WTC11 (cell line): ENCODE measurements around the gene MAMDC2. TPM values are rescaled to one million over a fixed set of nuclear protein-coding genes. Genes with fewer than 3 reads are reported as not detected.
A peak's percentile ranks its signal among the peaks of the same experiment; 100 is the strongest.

ENCODE experiments used
- ATAC-seq: fragments of 200-7000 bp; cut with Tn5 transposase; 2 replicates; pipeline ENCODE4 v1.10.0; 2021; ENCODE audit warnings: mild to moderate bottlenecking, moderate library complexity
- CTCF ChIA-PET: fragments of 300-600 bp; sonication (Branson Sonifier 250); formaldehyde crosslinking; loops from one replicate; lab custom pipeline; 2021; ENCODE audit warnings: antibody characterized with exemption; lab: Charles Lee
- POLR2A ChIA-PET: fragments of 350-600 bp; sonication (Branson Sonifier 250); formaldehyde crosslinking; loops from one replicate; lab custom pipeline; 2021; ENCODE audit warnings: antibody characterized with exemption; lab: Charles Lee
- DNase-seq: peaks from one replicate; pipeline ENCODE4 v3.0.0; 2021; ENCODE audit warnings: low spot score
- H3K27ac Mint-ChIP-seq: 2 replicates; pipeline ENCODE4 v1.8.0; 2021; ENCODE audit warnings: mixed read lengths
- H3K27me3 Mint-ChIP-seq: 2 replicates; pipeline ENCODE4 v1.8.0; 2021; ENCODE audit warnings: low read depth, mild to moderate bottlenecking, moderate library complexity, mixed read lengths
- H3K36me3 Mint-ChIP-seq: 2 replicates; pipeline ENCODE4 v1.8.0; 2021; ENCODE audit warnings: mixed read lengths
- H3K4me1 Mint-ChIP-seq: 2 replicates; pipeline ENCODE4 v1.8.0; 2022; ENCODE audit warnings: mixed read lengths
- H3K4me3 Mint-ChIP-seq: 2 replicates; pipeline ENCODE4 v1.8.0; 2021; ENCODE audit warnings: mild to moderate bottlenecking, moderate library complexity, mixed read lengths
- H3K9me3 Mint-ChIP-seq: 2 replicates; pipeline ENCODE4 v1.8.0; 2021; ENCODE audit warnings: mixed read lengths
- CBFB ChIP-seq: sonication (generic); formaldehyde crosslinking; IDR thresholded peaks from 2 replicates; pipeline ENCODE4 v1.8.1; 2022; ENCODE audit warnings: mild to moderate bottlenecking, low read depth, missing genetic modification reagents
- CREM ChIP-seq: sonication (generic); formaldehyde crosslinking; IDR thresholded peaks from 2 replicates; pipeline ENCODE4 v1.8.1; 2022; ENCODE audit warnings: mild to moderate bottlenecking, missing genetic modification reagents, moderate library complexity
- FOXJ3 ChIP-seq: sonication (generic); formaldehyde crosslinking; IDR thresholded peaks from 2 replicates; pipeline ENCODE4 v1.9.0; 2021; ENCODE audit warnings: missing genetic modification reagents, mild to moderate bottlenecking, borderline replicate concordance
- IRF2 ChIP-seq: sonication (generic); formaldehyde crosslinking; IDR thresholded peaks from 2 replicates; pipeline ENCODE4 v1.8.0; 2022; ENCODE audit warnings: low read depth, missing genetic modification reagents, borderline replicate concordance
- JAZF1 ChIP-seq: fragments of 250-450 bp; sonication (Bioruptor Pico); IDR thresholded peaks from 2 replicates; pipeline ENCODE4 v1.9.0; 2021; ENCODE audit warnings: moderate library complexity, mild to moderate bottlenecking, inconsistent platforms
- MYBL2 ChIP-seq: sonication (generic); formaldehyde crosslinking; IDR thresholded peaks from 2 replicates; pipeline ENCODE4 v1.8.1; 2023; ENCODE audit warnings: mild to moderate bottlenecking, moderate library complexity, missing genetic modification reagents
- OVOL2 ChIP-seq: fragments of 250-450 bp; sonication (Bioruptor Pico); IDR thresholded peaks from 2 replicates; pipeline ENCODE4 v1.9.0; 2021; ENCODE audit warnings: mild to moderate bottlenecking, borderline replicate concordance
- RORB ChIP-seq: fragments of 250-450 bp; sonication (Bioruptor Pico); IDR thresholded peaks from 2 replicates; pipeline ENCODE4 v1.9.0; 2021; ENCODE audit warnings: mild to moderate bottlenecking
- SMAD4 ChIP-seq: sonication (generic); formaldehyde crosslinking; IDR thresholded peaks from 2 replicates; pipeline ENCODE4 v1.8.0; 2022; ENCODE audit warnings: mild to moderate bottlenecking, missing genetic modification reagents
- TCF7 ChIP-seq: sonication (generic); formaldehyde crosslinking; IDR thresholded peaks from 2 replicates; pipeline ENCODE4 v1.8.0; 2022; ENCODE audit warnings: mild to moderate bottlenecking, low read depth, missing genetic modification reagents, moderate library complexity
- ZNF219 ChIP-seq: sonication (generic); formaldehyde crosslinking; IDR thresholded peaks from 2 replicates; pipeline ENCODE4 v1.8.0; 2023; ENCODE audit warnings: missing genetic modification reagents, mild to moderate bottlenecking, borderline replicate concordance
- ZNF232 ChIP-seq: sonication (generic); formaldehyde crosslinking; IDR thresholded peaks from 2 replicates; pipeline ENCODE4 v1.8.0; 2022; ENCODE audit warnings: mild to moderate bottlenecking, missing genetic modification reagents
- ZNF263 ChIP-seq: sonication (generic); formaldehyde crosslinking; IDR thresholded peaks from 2 replicates; pipeline ENCODE4 v1.8.1; 2022; ENCODE audit warnings: low read depth, mild to moderate bottlenecking, moderate library complexity, missing genetic modification reagents
- ZNF396 ChIP-seq: fragments of 250-450 bp; sonication (Bioruptor Pico); IDR thresholded peaks from 2 replicates; pipeline ENCODE4 v1.8.0; 2021; ENCODE audit warnings: mild to moderate bottlenecking, moderate library complexity, borderline replicate concordance
- ZNF423 ChIP-seq: fragments of 250-450 bp; sonication (Bioruptor Pico); IDR thresholded peaks from 2 replicates; pipeline ENCODE4 v2.1.2; 2022; ENCODE audit warnings: mild to moderate bottlenecking, moderate library complexity
- total RNA-seq: library from RNA; stranded (reverse); gene quantifications from 3 replicates; pipeline ENCODE4 v1.2.3, GENCODE V29; 2021
- TF ChIP-seq, protein P1 (sequence below): sonication (generic); formaldehyde crosslinking; conservative IDR thresholded peaks from 2 replicates; pipeline ENCODE4 v1.8.1; 2022; ENCODE audit warnings: mild to moderate bottlenecking, missing genetic modification reagents
- TF ChIP-seq, protein P2 (sequence below): sonication (generic); formaldehyde crosslinking; IDR thresholded peaks from 2 replicates; pipeline ENCODE4 v1.8.1; 2022; ENCODE audit warnings: mild to moderate bottlenecking, moderate library complexity, missing genetic modification reagents
- TF ChIP-seq, protein P3 (sequence below): sonication (generic); formaldehyde crosslinking; IDR thresholded peaks from 2 replicates; pipeline ENCODE4 v1.8.1; 2023; ENCODE audit warnings: mild to moderate bottlenecking, moderate library complexity, missing genetic modification reagents
- TF ChIP-seq, protein P4 (sequence below): sonication (generic); formaldehyde crosslinking; IDR thresholded peaks from 2 replicates; pipeline ENCODE4 v1.8.1; 2023; ENCODE audit warnings: mild to moderate bottlenecking, missing genetic modification reagents, moderate library complexity
- TF ChIP-seq, protein P5 (sequence below): sonication (generic); formaldehyde crosslinking; IDR thresholded peaks from 2 replicates; pipeline ENCODE4 v1.8.0; 2022; ENCODE audit warnings: mild to moderate bottlenecking, missing genetic modification reagents
- TF ChIP-seq, protein P6 (sequence below): sonication (generic); formaldehyde crosslinking; IDR thresholded peaks from 2 replicates; pipeline ENCODE4 v1.8.0; 2022; ENCODE audit warnings: mild to moderate bottlenecking, missing genetic modification reagents
- TF ChIP-seq, protein P7 (sequence below): sonication (generic); formaldehyde crosslinking; IDR thresholded peaks from 2 replicates; pipeline ENCODE4 v1.8.1; 2022; ENCODE audit warnings: low read depth, mild to moderate bottlenecking, moderate library complexity, missing genetic modification reagents, borderline replicate concordance

The MAMDC2 gene
- total RNA-seq, 1 experiment from 2014 or later, result 6.0 TPM

DNA sequence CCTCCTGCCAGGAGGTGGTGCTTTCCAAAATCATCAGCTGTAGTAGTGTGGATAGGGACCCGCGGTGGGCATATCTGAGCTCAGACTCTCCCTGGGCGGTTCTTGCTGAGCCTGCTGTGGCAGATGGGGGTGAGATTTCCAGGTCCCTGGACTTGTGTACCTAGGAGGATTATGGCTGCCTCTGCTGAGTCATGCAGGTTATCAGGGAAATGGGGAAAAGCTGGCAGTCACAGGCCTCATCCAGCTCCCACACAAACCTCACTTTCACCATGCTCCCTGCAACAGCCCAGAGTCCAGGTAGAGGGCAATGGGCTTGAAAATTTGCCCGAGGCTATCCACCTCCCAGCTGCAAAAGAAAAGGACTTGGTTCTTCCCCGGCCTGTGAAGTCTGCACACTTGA, 23.4 kb upstream of the MAMDC2 start:
- DNase-seq (no peak), ATAC-seq (peak; percentile 47)
- H3K27me3 Mint-ChIP-seq, result no peaks in the 10 kb centered on the region
- peaks cover 10% of the 10 kb centered on the region for H3K36me3 Mint-ChIP-seq
- POLR2A ChIA-PET, result no interaction called here
- CTCF ChIA-PET, result interaction anchor here (1.0 to 1.6 kb wide), 4 partner anchors 49 to 209 kb away, joined by 4 to 6 read pairs (median 5); no protein-coding TSS in a partner anchor
- H3K27ac Mint-ChIP-seq, result no peak overlapping the region
- no peak overlapping the region for H3K4me3 Mint-ChIP-seq
- peaks cover 13% of the 10 kb centered on the region for H3K9me3 Mint-ChIP-seq
- TF ChIP-seq, protein P1, sequence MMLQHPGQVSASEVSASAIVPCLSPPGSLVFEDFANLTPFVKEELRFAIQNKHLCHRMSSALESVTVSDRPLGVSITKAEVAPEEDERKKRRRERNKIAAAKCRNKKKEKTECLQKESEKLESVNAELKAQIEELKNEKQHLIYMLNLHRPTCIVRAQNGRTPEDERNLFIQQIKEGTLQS (CRISPR knock-in tag), result no peak
- TF ChIP-seq, protein P2, sequence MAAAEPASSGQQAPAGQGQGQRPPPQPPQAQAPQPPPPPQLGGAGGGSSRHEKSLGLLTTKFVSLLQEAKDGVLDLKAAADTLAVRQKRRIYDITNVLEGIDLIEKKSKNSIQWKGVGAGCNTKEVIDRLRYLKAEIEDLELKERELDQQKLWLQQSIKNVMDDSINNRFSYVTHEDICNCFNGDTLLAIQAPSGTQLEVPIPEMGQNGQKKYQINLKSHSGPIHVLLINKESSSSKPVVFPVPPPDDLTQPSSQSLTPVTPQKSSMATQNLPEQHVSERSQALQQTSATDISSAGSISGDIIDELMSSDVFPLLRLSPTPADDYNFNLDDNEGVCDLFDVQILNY (CRISPR knock-in tag), result no peak
- no peak for TF ChIP-seq IRF2
- TF ChIP-seq ZNF263, result no peak
- no peak for TF ChIP-seq ZNF232 (CRISPR knock-in tag)
- TF ChIP-seq ZNF219, result no peak
- no peak for TF ChIP-seq JAZF1 (CRISPR knock-in tag)
- TF ChIP-seq, protein P3, sequence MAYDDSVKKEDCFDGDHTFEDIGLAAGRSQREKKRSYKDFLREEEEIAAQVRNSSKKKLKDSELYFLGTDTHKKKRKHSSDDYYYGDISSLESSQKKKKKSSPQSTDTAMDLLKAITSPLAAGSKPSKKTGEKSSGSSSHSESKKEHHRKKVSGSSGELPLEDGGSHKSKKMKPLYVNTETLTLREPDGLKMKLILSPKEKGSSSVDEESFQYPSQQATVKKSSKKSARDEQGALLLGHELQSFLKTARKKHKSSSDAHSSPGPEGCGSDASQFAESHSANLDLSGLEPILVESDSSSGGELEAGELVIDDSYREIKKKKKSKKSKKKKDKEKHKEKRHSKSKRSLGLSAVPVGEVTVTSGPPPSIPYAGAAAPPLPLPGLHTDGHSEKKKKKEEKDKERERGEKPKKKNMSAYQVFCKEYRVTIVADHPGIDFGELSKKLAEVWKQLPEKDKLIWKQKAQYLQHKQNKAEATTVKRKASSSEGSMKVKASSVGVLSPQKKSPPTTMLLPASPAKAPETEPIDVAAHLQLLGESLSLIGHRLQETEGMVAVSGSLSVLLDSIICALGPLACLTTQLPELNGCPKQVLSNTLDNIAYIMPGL (CRISPR knock-in tag), result no peak
- TF ChIP-seq, protein P4, sequence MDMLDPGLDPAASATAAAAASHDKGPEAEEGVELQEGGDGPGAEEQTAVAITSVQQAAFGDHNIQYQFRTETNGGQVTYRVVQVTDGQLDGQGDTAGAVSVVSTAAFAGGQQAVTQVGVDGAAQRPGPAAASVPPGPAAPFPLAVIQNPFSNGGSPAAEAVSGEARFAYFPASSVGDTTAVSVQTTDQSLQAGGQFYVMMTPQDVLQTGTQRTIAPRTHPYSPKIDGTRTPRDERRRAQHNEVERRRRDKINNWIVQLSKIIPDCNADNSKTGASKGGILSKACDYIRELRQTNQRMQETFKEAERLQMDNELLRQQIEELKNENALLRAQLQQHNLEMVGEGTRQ, result no peak
- TF ChIP-seq SMAD4 (CRISPR knock-in tag), result no peak
- TF ChIP-seq, protein P5, sequence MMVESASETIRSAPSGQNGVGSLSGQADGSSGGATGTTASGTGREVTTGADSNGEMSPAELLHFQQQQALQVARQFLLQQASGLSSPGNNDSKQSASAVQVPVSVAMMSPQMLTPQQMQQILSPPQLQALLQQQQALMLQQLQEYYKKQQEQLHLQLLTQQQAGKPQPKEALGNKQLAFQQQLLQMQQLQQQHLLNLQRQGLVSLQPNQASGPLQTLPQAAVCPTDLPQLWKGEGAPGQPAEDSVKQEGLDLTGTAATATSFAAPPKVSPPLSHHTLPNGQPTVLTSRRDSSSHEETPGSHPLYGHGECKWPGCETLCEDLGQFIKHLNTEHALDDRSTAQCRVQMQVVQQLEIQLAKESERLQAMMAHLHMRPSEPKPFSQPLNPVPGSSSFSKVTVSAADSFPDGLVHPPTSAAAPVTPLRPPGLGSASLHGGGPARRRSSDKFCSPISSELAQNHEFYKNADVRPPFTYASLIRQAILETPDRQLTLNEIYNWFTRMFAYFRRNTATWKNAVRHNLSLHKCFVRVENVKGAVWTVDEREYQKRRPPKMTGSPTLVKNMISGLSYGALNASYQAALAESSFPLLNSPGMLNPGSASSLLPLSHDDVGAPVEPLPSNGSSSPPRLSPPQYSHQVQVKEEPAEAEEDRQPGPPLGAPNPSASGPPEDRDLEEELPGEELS (CRISPR knock-in tag), result no peak
- no peak for TF ChIP-seq ZNF396 (CRISPR knock-in tag)
- TF ChIP-seq, protein P6, sequence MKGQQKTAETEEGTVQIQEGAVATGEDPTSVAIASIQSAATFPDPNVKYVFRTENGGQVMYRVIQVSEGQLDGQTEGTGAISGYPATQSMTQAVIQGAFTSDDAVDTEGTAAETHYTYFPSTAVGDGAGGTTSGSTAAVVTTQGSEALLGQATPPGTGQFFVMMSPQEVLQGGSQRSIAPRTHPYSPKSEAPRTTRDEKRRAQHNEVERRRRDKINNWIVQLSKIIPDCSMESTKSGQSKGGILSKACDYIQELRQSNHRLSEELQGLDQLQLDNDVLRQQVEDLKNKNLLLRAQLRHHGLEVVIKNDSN (CRISPR knock-in tag), result no peak
- no peak for TF ChIP-seq FOXJ3
- H3K4me1 Mint-ChIP-seq, result peaks cover 13% of the 10 kb centered on the region

DNA sequence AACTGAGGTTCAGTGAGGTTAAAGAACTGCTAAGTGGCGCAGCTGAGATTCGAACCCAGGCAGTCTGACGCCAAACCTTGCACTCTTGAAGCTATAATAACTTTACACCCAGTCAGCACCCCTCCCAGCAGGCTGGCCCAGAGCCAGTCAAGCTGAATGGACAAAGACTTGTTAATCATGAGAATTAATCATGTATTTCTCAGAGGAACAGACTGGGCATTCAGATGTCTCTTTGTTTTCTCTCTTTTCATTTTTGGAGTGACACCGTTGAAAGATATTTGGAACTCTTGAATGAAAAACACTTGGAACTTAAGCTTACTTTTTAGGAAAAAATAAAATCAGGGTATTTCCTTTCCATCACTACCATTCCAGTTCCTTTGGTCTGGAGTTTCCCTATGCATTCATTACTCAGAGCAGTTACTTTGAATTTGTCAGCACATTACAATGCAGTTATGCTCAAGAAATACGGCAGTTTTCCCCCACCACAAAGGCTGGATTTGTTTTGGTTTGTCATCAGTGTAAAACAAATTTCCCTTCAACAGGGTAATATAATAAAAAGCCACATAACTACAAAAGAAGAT, 22.6 kb upstream of the MAMDC2 start:
- H3K27me3 Mint-ChIP-seq, result peaks cover 3% of the 10 kb centered on the region; the same call in 1 of the 2 replicates
- DNase-seq (no peak), ATAC-seq (no peak)
- peaks cover 21% of the 10 kb centered on the region for H3K9me3 Mint-ChIP-seq
- ChIA-PET CTCF (interaction anchor here (1.2 to 1.6 kb wide), 2 partner anchors 49 to 90 kb away, joined by 4 to 6 read pairs; no protein-coding TSS in a partner anchor), POLR2A (no interaction called here)
- peaks cover 13% of the 10 kb centered on the region for H3K4me1 Mint-ChIP-seq
- no peak overlapping the region for H3K4me3 Mint-ChIP-seq
- peaks cover 18% of the 10 kb centered on the region for H3K36me3 Mint-ChIP-seq
- no peak overlapping the region for H3K27ac Mint-ChIP-seq
- TF ChIP-seq, protein P7, sequence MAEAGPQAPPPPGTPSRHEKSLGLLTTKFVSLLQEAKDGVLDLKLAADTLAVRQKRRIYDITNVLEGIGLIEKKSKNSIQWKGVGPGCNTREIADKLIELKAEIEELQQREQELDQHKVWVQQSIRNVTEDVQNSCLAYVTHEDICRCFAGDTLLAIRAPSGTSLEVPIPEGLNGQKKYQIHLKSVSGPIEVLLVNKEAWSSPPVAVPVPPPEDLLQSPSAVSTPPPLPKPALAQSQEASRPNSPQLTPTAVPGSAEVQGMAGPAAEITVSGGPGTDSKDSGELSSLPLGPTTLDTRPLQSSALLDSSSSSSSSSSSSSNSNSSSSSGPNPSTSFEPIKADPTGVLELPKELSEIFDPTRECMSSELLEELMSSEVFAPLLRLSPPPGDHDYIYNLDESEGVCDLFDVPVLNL, result no peak
- TF ChIP-seq TCF7 (CRISPR knock-in tag), result no peak
- TF ChIP-seq, protein P5 (CRISPR knock-in tag), result no peak
- no peak for TF ChIP-seq ZNF423 (CRISPR knock-in tag)
- no peak for TF ChIP-seq CBFB
- no peak for TF ChIP-seq MYBL2 (CRISPR knock-in tag)
- TF ChIP-seq RORB, result no peak
- no peak for TF ChIP-seq CREM (CRISPR knock-in tag)
- no peak for TF ChIP-seq OVOL2 (CRISPR knock-in tag)
